ENCODE data around the gene KRTAP2-3. TPM values are rescaled to one million over a fixed set of nuclear protein-coding genes. Genes with fewer than 3 reads are reported as not detected.
"Not testable (repeated sequence)": the region's sequence is repeated elsewhere in the genome, so short reads cannot be mapped to it uniquely, and the experiment has no call there.

KRTAP2-3 gene
- total RNA-seq, 1 donor from 2014 or later = not detected

GRCh38 chr17:41069031-41069430 is 9.1 kb upstream of the KRTAP2-3 start:
- Histone ChIP-seq H3K27ac (no peak overlapping the region), H3K4me1 (no peaks in the 10 kb centered on the region), H3K36me3 (no peaks in the 10 kb centered on the region), H3K9me3 (no peaks in the 10 kb centered on the region), H3K4me3 (no peak overlapping the region), H3K27me3 (no peaks in the 10 kb centered on the region)
- DNase-seq (ENCODE audit: extremely low spot score in 2 of 2) = no peak
- intact Hi-C loops (cut with DNase I) = no loop called here
- TF ChIP-seq POLR2A (IDR thresholded peaks at IDR 0.05) = no peak
- TF ChIP-seq, protein P1, sequence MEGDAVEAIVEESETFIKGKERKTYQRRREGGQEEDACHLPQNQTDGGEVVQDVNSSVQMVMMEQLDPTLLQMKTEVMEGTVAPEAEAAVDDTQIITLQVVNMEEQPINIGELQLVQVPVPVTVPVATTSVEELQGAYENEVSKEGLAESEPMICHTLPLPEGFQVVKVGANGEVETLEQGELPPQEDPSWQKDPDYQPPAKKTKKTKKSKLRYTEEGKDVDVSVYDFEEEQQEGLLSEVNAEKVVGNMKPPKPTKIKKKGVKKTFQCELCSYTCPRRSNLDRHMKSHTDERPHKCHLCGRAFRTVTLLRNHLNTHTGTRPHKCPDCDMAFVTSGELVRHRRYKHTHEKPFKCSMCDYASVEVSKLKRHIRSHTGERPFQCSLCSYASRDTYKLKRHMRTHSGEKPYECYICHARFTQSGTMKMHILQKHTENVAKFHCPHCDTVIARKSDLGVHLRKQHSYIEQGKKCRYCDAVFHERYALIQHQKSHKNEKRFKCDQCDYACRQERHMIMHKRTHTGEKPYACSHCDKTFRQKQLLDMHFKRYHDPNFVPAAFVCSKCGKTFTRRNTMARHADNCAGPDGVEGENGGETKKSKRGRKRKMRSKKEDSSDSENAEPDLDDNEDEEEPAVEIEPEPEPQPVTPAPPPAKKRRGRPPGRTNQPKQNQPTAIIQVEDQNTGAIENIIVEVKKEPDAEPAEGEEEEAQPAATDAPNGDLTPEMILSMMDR (IDR thresholded peaks at IDR 0.05) = no peak
- no peak for TF ChIP-seq POLR2AphosphoS5 (IDR thresholded peaks at IDR 0.05; ENCODE audit: insufficient read depth in 1 of 2, low read depth in 1 of 2)

- H3K4me1 ChIP-seq = peaks cover 5% of the 10 kb centered on the region
- TF ChIP-seq POLR2A (IDR thresholded peaks at IDR 0.05) (no peak), POLR2AphosphoS5 (IDR thresholded peaks at IDR 0.05; ENCODE audit: insufficient read depth in 1 of 2, low read depth in 1 of 2) (no peak)
- TF ChIP-seq, protein P1 (IDR thresholded peaks at IDR 0.05) = no peak
- intact Hi-C loops (cut with DNase I) = no loop called here
- no peaks in the 10 kb centered on the region for H3K27me3 ChIP-seq
- no peak overlapping the region for H3K4me3 ChIP-seq
- no peak overlapping the region for H3K27ac ChIP-seq
- H3K9me3 ChIP-seq = no peaks in the 10 kb centered on the region
- no peak for DNase-seq (ENCODE audit: extremely low spot score in 2 of 2)
- H3K36me3 ChIP-seq = no peaks in the 10 kb centered on the region
These were observed 7.4 kb upstream of the KRTAP2-3 start for GRCh38 chr17:41067281-41067680.

DNA sequence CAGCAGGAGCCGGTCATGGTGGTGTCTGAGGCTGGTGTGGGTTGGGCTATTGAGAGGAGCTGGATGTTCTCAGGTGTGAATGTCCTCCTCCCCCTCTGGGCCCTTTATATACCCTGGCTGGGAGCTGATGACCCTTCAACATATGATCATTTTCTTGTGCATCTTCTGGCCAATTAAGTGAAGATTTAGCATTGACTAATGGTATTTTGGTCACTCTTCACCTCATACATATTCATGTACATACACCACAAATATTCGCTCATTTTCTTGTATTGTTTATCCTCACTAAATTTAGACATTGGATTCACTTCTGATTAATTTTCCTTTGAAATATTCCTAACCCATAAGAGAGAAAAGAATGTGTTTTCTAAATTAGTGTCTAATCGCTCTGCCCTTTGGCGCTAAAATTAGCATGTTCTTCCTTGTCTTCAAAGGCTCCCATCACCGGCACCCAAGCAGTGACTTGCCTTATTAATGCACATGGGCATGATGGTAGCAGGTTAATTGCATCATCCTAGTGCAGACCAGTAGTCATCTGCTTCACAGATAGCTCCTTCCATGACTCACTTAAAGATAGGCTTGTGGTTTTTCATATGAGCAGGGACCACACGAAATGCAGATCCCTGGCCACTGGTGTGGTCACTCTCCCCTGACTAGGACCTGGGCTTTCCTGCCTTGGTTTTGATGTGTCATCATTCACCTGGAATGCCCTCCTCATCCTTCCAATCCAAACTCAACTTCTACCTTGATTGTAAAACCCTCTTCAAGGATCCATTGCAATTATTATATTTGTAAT is 6.1 kb upstream of the KRTAP2-3 start, which contains the start of gene KRTAP2-4:
Gene KRTAP2-4, minus strand, starts transcription at position 51 of the 796 bp plus-strand sequence. Its CDS starts 34 bp downstream, at position 17.
- Histone ChIP-seq H3K4me3 (no peak within 1 kb of the TSS), H3K27ac (no peak within 1 kb of the TSS), H3K4me1 (peaks cover 17% of the 10 kb centered on the region), H3K27me3 (no peaks in the 10 kb centered on the region), H3K9me3 (no peaks in the 10 kb centered on the region), H3K36me3 (no peaks in the 10 kb centered on the region)
- no peak for TF ChIP-seq POLR2A (IDR thresholded peaks at IDR 0.05)
- intact Hi-C loops (cut with DNase I) = no loop called here
- DNase-seq (ENCODE audit: extremely low spot score in 2 of 2) = no peak

GRCh38 chr17:41065016-41065689 is 5.2 kb upstream of the KRTAP2-3 start:
- H3K4me1 ChIP-seq = peaks cover 22% of the 10 kb centered on the region
- H3K27me3 ChIP-seq; H3K27ac ChIP-seq; H3K4me3 ChIP-seq; DNase-seq (ENCODE audit: extremely low spot score in 2 of 2); H3K36me3 ChIP-seq; H3K9me3 ChIP-seq; intact Hi-C loops (cut with DNase I): not testable (repeated sequence)

DNA sequence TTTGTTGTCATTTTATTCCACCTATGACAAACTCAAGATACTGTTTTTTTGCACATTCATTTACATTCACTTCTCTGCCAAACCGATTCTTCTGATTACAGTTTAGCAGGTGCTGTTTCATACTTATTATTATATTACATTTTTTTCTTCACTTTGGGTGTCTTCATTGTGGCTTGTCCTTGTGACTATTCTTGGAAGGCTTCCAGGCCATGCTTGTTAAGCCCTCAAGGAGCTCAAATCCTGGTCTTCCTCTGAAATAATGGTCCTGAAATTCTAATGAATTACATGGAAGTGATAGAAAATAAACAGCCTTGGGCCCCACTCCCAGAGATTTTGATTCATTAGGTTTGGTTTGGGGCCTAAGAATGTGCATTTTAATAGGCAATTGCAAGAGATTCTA is 4.4 kb upstream of the KRTAP2-3 start:
- Histone ChIP-seq H3K36me3 (no peaks in the 10 kb centered on the region), H3K4me1 (peaks cover 22% of the 10 kb centered on the region), H3K27ac (no peak overlapping the region), H3K27me3 (no peaks in the 10 kb centered on the region), H3K4me3 (no peak overlapping the region), H3K9me3 (no peaks in the 10 kb centered on the region)
- intact Hi-C loops (cut with DNase I) = no loop called here
- TF ChIP-seq, protein P1 (IDR thresholded peaks at IDR 0.05) = no peak
- no peak for TF ChIP-seq POLR2AphosphoS5 (IDR thresholded peaks at IDR 0.05; ENCODE audit: insufficient read depth in 1 of 2, low read depth in 1 of 2)
- no peak for TF ChIP-seq POLR2A (IDR thresholded peaks at IDR 0.05)
- no peak for DNase-seq (ENCODE audit: extremely low spot score in 2 of 2)

DNA sequence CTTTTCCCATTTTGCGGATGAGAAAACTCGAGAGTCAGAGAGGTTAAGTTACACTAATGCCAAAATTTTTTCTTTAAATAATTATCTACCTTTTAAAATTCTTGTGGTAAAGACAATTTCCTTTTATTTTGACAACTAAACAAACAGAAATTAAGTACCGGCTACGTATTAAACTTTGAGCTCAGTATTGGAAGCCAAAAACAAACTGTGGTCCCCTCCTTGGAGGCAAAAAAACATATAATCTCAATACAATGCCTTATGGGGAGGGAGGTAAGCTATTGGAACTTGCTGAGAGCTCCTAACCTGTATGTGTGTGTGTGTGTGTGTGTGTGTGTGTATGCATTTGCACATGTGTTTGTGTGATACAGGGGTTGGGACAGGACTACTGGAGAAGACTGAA is 3.5 kb upstream of the KRTAP2-3 start:
- TF ChIP-seq, protein P1 (IDR thresholded peaks at IDR 0.05) = no peak
- TF ChIP-seq POLR2A (IDR thresholded peaks at IDR 0.05) (no peak), POLR2AphosphoS5 (IDR thresholded peaks at IDR 0.05; ENCODE audit: insufficient read depth in 1 of 2, low read depth in 1 of 2) (no peak)
- intact Hi-C loops (cut with DNase I) = no loop called here

More for the DNA sequence above, 3.5 kb upstream of the KRTAP2-3 start:
- Histone ChIP-seq H3K9me3 (no peaks in the 10 kb centered on the region), H3K27ac (peak overlapping the region; percentile 2), H3K4me1 (peaks cover 22% of the 10 kb centered on the region), H3K27me3 (no peaks in the 10 kb centered on the region), H3K4me3 (no peak overlapping the region), H3K36me3 (no peaks in the 10 kb centered on the region)
- no peak for DNase-seq (ENCODE audit: extremely low spot score in 2 of 2)
